Measurements from ENCODE around the gene ERC2.

- TF ChIP-seq, protein P1, sequence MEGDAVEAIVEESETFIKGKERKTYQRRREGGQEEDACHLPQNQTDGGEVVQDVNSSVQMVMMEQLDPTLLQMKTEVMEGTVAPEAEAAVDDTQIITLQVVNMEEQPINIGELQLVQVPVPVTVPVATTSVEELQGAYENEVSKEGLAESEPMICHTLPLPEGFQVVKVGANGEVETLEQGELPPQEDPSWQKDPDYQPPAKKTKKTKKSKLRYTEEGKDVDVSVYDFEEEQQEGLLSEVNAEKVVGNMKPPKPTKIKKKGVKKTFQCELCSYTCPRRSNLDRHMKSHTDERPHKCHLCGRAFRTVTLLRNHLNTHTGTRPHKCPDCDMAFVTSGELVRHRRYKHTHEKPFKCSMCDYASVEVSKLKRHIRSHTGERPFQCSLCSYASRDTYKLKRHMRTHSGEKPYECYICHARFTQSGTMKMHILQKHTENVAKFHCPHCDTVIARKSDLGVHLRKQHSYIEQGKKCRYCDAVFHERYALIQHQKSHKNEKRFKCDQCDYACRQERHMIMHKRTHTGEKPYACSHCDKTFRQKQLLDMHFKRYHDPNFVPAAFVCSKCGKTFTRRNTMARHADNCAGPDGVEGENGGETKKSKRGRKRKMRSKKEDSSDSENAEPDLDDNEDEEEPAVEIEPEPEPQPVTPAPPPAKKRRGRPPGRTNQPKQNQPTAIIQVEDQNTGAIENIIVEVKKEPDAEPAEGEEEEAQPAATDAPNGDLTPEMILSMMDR (conservative IDR thresholded peaks at IDR 0.05; ENCODE audit: low read length), result no peak
- TF ChIP-seq EZH2phosphoT487 (IDR thresholded peaks at IDR 0.05; ENCODE audit: borderline replicate concordance), result no peak
These were observed 717.7 kb downstream of the ERC2 start for GRCh38 chr3:55750525-55750924.
